Breast epithelium (tissue), 4 donors: ENCODE data around the gene MYLK3. TPM values are rescaled to one million over a fixed set of nuclear protein-coding genes. Genes with fewer than 3 reads are reported as not detected.

Experiments
- DNase-seq, 2 donors: peaks; one replicate each; pipeline ENCODE4 v3.0.0-alpha.2; 2019; ENCODE audit warnings: low spot score in 2 of 2
- H3K27ac ChIP-seq, 2 donors: fragments of 200-600 bp; sonication (generic) in 1 of 2; one replicate each; pipeline ENCODE4 v1.5.1; 2016 to 2019; ENCODE audit warnings: mild to moderate bottlenecking in 1 of 2
- H3K27me3 ChIP-seq, 2 donors: fragments of 200-600 bp; sonication (generic) in 1 of 2; one replicate each; pipeline versions ENCODE4 v1.5.1 to v1.6.0; 2017 to 2019; ENCODE audit warnings: control low read depth in 1 of 2, mild to moderate bottlenecking in 1 of 2
- H3K36me3 ChIP-seq: fragments of 200-600 bp; one replicate; pipeline ENCODE4 v1.5.1; 2019
- H3K4me1 ChIP-seq, 2 donors: fragments of 200-600 bp; sonication (generic); one replicate each; pipeline ENCODE4 v1.5.1; 2016 to 2019; ENCODE audit warnings: control low read depth in 1 of 2
- H3K4me3 ChIP-seq, 3 donors: fragments of 200-600 bp; sonication (generic); 1 replicate in 2 of 3; 2 replicates in 1 of 3; pipeline ENCODE4 v1.5.1; 2016 to 2019; ENCODE audit warnings: mild to moderate bottlenecking in 3 of 3, moderate library complexity in 2 of 3
- H3K9me3 ChIP-seq, 2 donors: fragments of 200-600 bp; sonication (generic) in 1 of 2; one replicate each; pipeline ENCODE4 v1.5.1; 2016 to 2019; ENCODE audit warnings: control low read depth in 1 of 2
- CTCF ChIP-seq, 3 donors: fragments of 450-650 bp; IDR thresholded peaks; one replicate each; pipeline ENCODE4 v1.5.1; 2016 to 2017; ENCODE audit warnings: antibody characterized with exemption in 3 of 3, mild to moderate bottlenecking in 3 of 3, moderate library complexity in 3 of 3
- POLR2A ChIP-seq: fragments of 450-650 bp; IDR thresholded peaks from one replicate; pipeline ENCODE4 v1.6.1; 2016; ENCODE audit warnings: antibody characterized with exemption, mild to moderate bottlenecking, moderate library complexity
- POLR2AphosphoS5 ChIP-seq, 3 donors: sonication (generic); formaldehyde crosslinking; IDR thresholded peaks; one replicate each; pipeline ENCODE4 v1.6.1; 2017; ENCODE audit warnings: antibody characterized with exemption in 3 of 3
- intact Hi-C: fragments of 100-400 bp; cut with DNase I; formaldehyde crosslinking; loops from one replicate; pipeline ENCODE4 v1.15.1; 2023; ENCODE audit warnings: low total_unique reads
- total RNA-seq, 3 donors: library from RNA; depleted of rRNA; stranded (reverse); fragments of >200 nt; gene quantifications; one replicate each; pipeline ENCODE4 v1.1.0, GENCODE V29; 2016

MYLK3 gene
- total RNA-seq, 3 donors from 2014 or later, result 0.48 to 0.59 TPM; not detected in 1

- intact Hi-C loops, result no loop called here
- no peak for DNase-seq
- Histone ChIP-seq H3K27ac (no peak overlapping the region), H3K27me3 (no peaks in the 10 kb centered on the region), H3K4me3 (no peak overlapping the region), H3K36me3 (no peaks in the 10 kb centered on the region), H3K9me3 (no peaks in the 10 kb centered on the region), H3K4me1 (no peaks in the 10 kb centered on the region)
- TF ChIP-seq CTCF (IDR thresholded peaks at IDR 0.05) (no peak), POLR2A (no peak), POLR2AphosphoS5 (IDR thresholded peaks at IDR 0.05) (no peak)
These were observed 17.1 kb downstream of the MYLK3 start for GRCh38 chr16:46730801-46731690.

DNA sequence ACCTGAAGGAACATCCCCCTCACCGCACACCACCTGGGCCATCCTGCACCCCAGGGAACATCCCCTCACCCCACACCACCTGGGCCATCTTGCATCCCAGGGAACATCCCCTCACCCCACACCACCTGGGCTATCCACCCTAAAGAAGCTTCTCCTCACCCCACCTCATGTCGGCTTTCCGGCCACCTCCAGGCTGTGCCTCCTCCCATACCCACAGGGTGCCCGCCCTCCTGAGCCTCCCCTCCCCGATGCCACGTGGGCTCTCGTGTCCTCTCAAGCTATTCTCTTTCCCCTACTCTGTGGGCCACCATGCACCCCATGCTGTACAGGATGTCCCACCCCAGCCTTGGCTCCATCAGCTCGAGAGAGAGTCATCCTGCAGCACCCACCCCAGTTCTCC lies 18.0 kb downstream of the MYLK3 start:
- intact Hi-C loops, result no loop called here
- Histone ChIP-seq H3K4me1 (no peaks in the 10 kb centered on the region), H3K4me3 (no peak overlapping the region), H3K9me3 (no peaks in the 10 kb centered on the region), H3K27ac (no peak overlapping the region), H3K36me3 (no peaks in the 10 kb centered on the region), H3K27me3 (no peaks in the 10 kb centered on the region)
- TF ChIP-seq POLR2A (no peak), CTCF (IDR thresholded peaks at IDR 0.05) (no peak), POLR2AphosphoS5 (IDR thresholded peaks at IDR 0.05) (no peak)
- no peak for DNase-seq

DNA sequence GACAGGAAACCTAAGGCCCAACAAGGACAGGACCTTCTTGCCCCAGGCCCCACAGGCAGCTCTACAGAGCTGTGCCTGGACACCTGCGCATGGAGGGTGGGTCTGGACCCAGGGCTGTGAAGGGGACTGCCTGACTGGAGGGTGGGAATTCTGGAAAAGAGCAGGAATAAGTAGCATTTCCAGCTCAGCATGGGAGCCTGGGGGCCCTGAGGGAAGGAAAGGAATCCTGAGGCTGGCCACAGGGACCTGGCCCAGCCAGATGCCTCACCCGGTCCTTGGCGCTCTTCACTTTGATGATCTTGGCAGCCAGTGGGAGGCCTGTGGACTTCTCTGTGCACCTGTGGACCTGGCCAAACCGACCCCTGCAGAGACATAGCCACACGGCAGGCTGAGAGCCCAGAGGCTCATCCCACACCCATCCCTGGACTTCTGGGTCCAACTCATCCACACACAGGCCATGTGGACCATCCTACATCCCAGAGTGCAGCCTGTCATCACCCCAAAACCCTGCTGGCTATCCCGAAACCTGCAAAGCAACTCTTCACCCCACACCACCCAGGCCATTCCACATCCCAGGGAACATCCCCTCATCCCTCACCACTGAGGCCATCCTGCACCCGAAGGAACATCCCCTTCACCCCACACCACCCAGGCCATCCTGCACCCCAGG lies 18.7 kb downstream of the MYLK3 start:
- Histone ChIP-seq H3K4me1 (no peaks in the 10 kb centered on the region), H3K27me3 (no peaks in the 10 kb centered on the region), H3K4me3 (no peak overlapping the region), H3K27ac (no peak overlapping the region), H3K9me3 (no peaks in the 10 kb centered on the region), H3K36me3 (no peaks in the 10 kb centered on the region)
- intact Hi-C loops, result no loop called here
- TF ChIP-seq CTCF (IDR thresholded peaks at IDR 0.05), result no peak
- no peak for TF ChIP-seq POLR2A
- no peak for TF ChIP-seq POLR2AphosphoS5 (IDR thresholded peaks at IDR 0.05)
- no peak for DNase-seq

GRCh38 chr16:46728806-46729205 lies 19.3 kb downstream of the MYLK3 start:
- intact Hi-C loops, result no loop called here
- no peak for TF ChIP-seq POLR2A
- no peak for TF ChIP-seq CTCF (IDR thresholded peaks at IDR 0.05)
- TF ChIP-seq POLR2AphosphoS5 (IDR thresholded peaks at IDR 0.05), result no peak

DNA sequence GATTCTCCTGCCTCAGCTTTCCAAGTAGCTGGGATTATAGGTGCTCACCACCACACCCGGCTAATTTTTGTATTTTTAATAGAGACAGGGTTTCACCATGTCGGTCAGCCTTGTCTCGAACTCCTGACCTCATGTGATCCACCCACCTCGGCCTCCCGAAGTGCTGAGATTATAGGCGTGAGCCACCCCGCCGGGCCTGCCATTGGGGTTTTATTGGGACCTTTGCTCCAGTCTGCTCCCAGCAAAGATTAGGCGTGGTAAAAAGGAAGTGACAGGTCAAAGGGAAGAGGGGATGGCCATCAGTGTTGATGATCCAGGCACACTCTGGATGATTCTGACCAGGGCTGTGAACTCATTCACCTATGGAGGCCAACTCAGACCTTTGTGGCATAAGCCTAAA lies 20.5 kb downstream of the MYLK3 start:
- TF ChIP-seq CTCF (IDR thresholded peaks at IDR 0.05) (no peak), POLR2AphosphoS5 (IDR thresholded peaks at IDR 0.05) (no peak), POLR2A (no peak)
- intact Hi-C loops, result no loop called here
- H3K9me3 ChIP-seq, result no peaks in the 10 kb centered on the region
- no peak overlapping the region for H3K4me3 ChIP-seq
- H3K27ac ChIP-seq, result no peak overlapping the region
- H3K36me3 ChIP-seq, result no peaks in the 10 kb centered on the region
- no peak for DNase-seq
- no peaks in the 10 kb centered on the region for H3K4me1 ChIP-seq
- no peaks in the 10 kb centered on the region for H3K27me3 ChIP-seq

More at GRCh38 chr16:46728806-46729205, 19.3 kb downstream of the MYLK3 start:
- Histone ChIP-seq H3K4me1 (no peaks in the 10 kb centered on the region), H3K27me3 (no peaks in the 10 kb centered on the region), H3K4me3 (no peak overlapping the region), H3K9me3 (no peaks in the 10 kb centered on the region), H3K27ac (no peak overlapping the region), H3K36me3 (no peaks in the 10 kb centered on the region)
- no peak for DNase-seq
